HepG2 (cell line): ENCODE results near the gene SCN2A. TPM values are rescaled to one million over a fixed set of nuclear protein-coding genes. Genes with fewer than 3 reads are reported as not detected.

ENCODE experiments used
- ATAC-seq: fragments of 200-7000 bp; cut with Tn5 transposase; 3 replicates; pipeline ENCODE4 v1.9.1; 2020; ENCODE audit warnings: mild to moderate bottlenecking, moderate library complexity
- BruUV-seq: library from RNA; stranded (reverse); fragments of 400-500 nt; replicated peaks from 2 replicates; lab custom pipeline; 2021; lab: Mats Ljungman, UMichigan
- CTCF ChIA-PET: fragments of 300-600 bp; formaldehyde crosslinking; extraction: SDS; loops from one replicate; lab custom pipeline; 2021; ENCODE audit warnings: low total read pairs, inconsistent platforms, low intra/inter-chr PET ratio; lab: Yijun Ruan, JAX
- POLR2A ChIA-PET: fragments of 350-600 bp; sonication (Branson Sonifier 250); formaldehyde crosslinking; loops from one replicate; lab custom pipeline; 2020; ENCODE audit warnings: antibody characterized with exemption, inconsistent platforms; lab: Yijun Ruan, JAX
- DNase-seq: peaks from one replicate; pipeline ENCODE4 v3.0.0-alpha.2; 2015; ENCODE audit warnings: low spot score
- FAIRE-seq: peaks from 3 replicates; lab custom pipeline; 2011; peaks lifted over from hg19 to GRCh38; lab: Jason Lieb, UNC
- H2AFZ ChIP-seq: one replicate; pipeline ENCODE4 v1.6.1; 2011; ENCODE audit warnings: low read length, inconsistent platforms
- H3K27ac ChIP-seq: fragments of 300-600 bp; 3 replicates; pipeline ENCODE4 v1.8.0; 2011; ENCODE audit warnings: mixed run types, mild to moderate bottlenecking, mixed read lengths, low read length, inconsistent platforms; ENCODE audit not compliant: insufficient read depth; ENCODE audit errors: extremely low read length
- H3K27me3 ChIP-seq, 2 experiments: fragments of 200-600 bp in 1 of 2; 2 replicates in 1 of 2; 3 replicates in 1 of 2; pipeline versions ENCODE4 v1.6.0 to v1.8.0; 2011; ENCODE audit warnings: low read length in 2 of 2, mild to moderate bottlenecking in 2 of 2, moderate library complexity in 2 of 2, inconsistent platforms in 1 of 2; ENCODE audit not compliant: insufficient read depth in 2 of 2, control insufficient read depth in 1 of 2
- H3K36me3 ChIP-seq, 2 experiments: fragments of 200-600 bp in 1 of 2; replicated peaks in 1 of 2; 2 replicates in 1 of 2; 3 replicates in 1 of 2; pipeline versions ENCODE4 v1.5.1 to v1.8.0; 2011; ENCODE audit warnings: low read length in 2 of 2, inconsistent platforms in 1 of 2; ENCODE audit not compliant: insufficient read depth in 2 of 2, control insufficient read depth in 1 of 2
- H3K4me1 ChIP-seq: 2 replicates; pipeline ENCODE4 v1.5.1; 2012; ENCODE audit warnings: low read length, inconsistent platforms; ENCODE audit not compliant: insufficient read depth
- H3K4me2 ChIP-seq: 2 replicates; pipeline ENCODE4 v1.6.0; 2011; ENCODE audit warnings: low read depth, low read length, inconsistent platforms
- H3K4me3 ChIP-seq, 3 experiments: fragments of 200-600 bp in 1 of 3; sonication (generic), shearing (Covaris generic) in 1 of 3; replicated peaks in 1 of 3; 2 replicates each; pipeline ENCODE4 v1.5.1; 2011 to 2016; ENCODE audit warnings: low read length in 3 of 3, inconsistent platforms in 2 of 3, low read depth in 2 of 3, mild to moderate bottlenecking in 2 of 3, control low read depth in 1 of 3, mixed read lengths in 1 of 3; ENCODE audit not compliant: insufficient read depth in 1 of 3
- H3K79me2 ChIP-seq: one replicate; pipeline ENCODE4 v1.6.1; 2011; ENCODE audit warnings: low read length, inconsistent platforms; ENCODE audit not compliant: insufficient read depth
- H3K9ac ChIP-seq: 2 replicates; pipeline ENCODE4 v1.6.0; 2011; ENCODE audit warnings: mild to moderate bottlenecking, low read depth, low read length, inconsistent platforms; ENCODE audit not compliant: insufficient read depth
- H3K9me3 ChIP-seq: 2 replicates; pipeline ENCODE4 v1.5.1; 2012; ENCODE audit warnings: mild to moderate bottlenecking, low read length
- H4K20me1 ChIP-seq: 2 replicates; pipeline ENCODE4 v1.6.0; 2011; ENCODE audit warnings: inconsistent platforms, mild to moderate bottlenecking, low read length, moderate library complexity; ENCODE audit not compliant: insufficient read depth
- BCL6 ChIP-seq: IDR thresholded peaks from 2 replicates; pipeline ENCODE4 v1.6.1; 2016; ENCODE audit warnings: missing genetic modification reagents, missing compliant biosample characterization
- ELF3 ChIP-seq: IDR thresholded peaks from 2 replicates; pipeline ENCODE4 v1.6.1; 2016; ENCODE audit warnings: missing genetic modification reagents, missing compliant biosample characterization
- GMEB2 ChIP-seq: IDR thresholded peaks from 2 replicates; pipeline ENCODE4 v1.6.1; 2016; ENCODE audit warnings: missing biosample characterization, missing genetic modification reagents, low read depth
- KLF11 ChIP-seq: IDR thresholded peaks from 2 replicates; pipeline ENCODE4 v1.6.1; 2016; ENCODE audit warnings: missing compliant biosample characterization
- MBNL3 ChIP-seq: fragments of 250-450 bp; sonication (Bioruptor Pico); conservative IDR thresholded peaks from 2 replicates; pipeline ENCODE4 v1.8.0; 2022; ENCODE audit warnings: mild to moderate bottlenecking, inconsistent platforms
- MLX ChIP-seq: IDR thresholded peaks from 2 replicates; pipeline ENCODE4 v1.6.1; 2016
- PITX1 ChIP-seq: sonication (generic); formaldehyde crosslinking; IDR thresholded peaks from 2 replicates; pipeline ENCODE4 v1.5.1; 2020; ENCODE audit warnings: mild to moderate bottlenecking, missing genetic modification reagents
- REL ChIP-seq: sonication (generic); formaldehyde crosslinking; conservative IDR thresholded peaks from 2 replicates; pipeline ENCODE4 v1.8.0; 2022; ENCODE audit warnings: mild to moderate bottlenecking, missing genetic modification reagents, moderate library complexity
- RXRA ChIP-seq: sonication (generic); formaldehyde crosslinking; IDR thresholded peaks from 2 replicates; pipeline ENCODE4 v1.5.1; 2020; ENCODE audit warnings: missing genetic modification reagents
- SP2 ChIP-seq: sonication (generic); formaldehyde crosslinking; IDR thresholded peaks from 2 replicates; pipeline ENCODE4 v1.5.1; 2020; ENCODE audit warnings: mild to moderate bottlenecking, missing genetic modification reagents
- TBX2 ChIP-seq: sonication (generic); formaldehyde crosslinking; IDR thresholded peaks from 2 replicates; pipeline ENCODE4 v1.5.0; 2020; ENCODE audit warnings: missing genetic modification reagents, mild to moderate bottlenecking, borderline replicate concordance
- ZC3H13 ChIP-seq: sonication (generic); formaldehyde crosslinking; IDR thresholded peaks from 2 replicates; pipeline ENCODE4 v1.8.1; 2023; ENCODE audit warnings: mild to moderate bottlenecking, missing genetic modification reagents, moderate library complexity
- ZNF580 ChIP-seq: IDR thresholded peaks from 2 replicates; pipeline ENCODE4 v1.6.1; 2016; ENCODE audit warnings: low read depth, borderline replicate concordance
- whole genome bisulfite sequencing: methylation state at CpG from one replicate; pipeline ENCODE4 v1.1.6; 2017; ENCODE audit warnings: low lambda C conversion rate; 5-methylcytosine and 5-hydroxymethylcytosine counted together
- in situ Hi-C: cut with HindIII; loops from 2 replicates; pipeline ENCODE4 v1.10.0; 2017; ENCODE audit warnings: low pct_unique_long_range_greater_than_20kb; ENCODE audit not compliant: extremely low pct_ligation_motif_present
- intact Hi-C: fragments of 100-400 bp; cut with micrococcal nuclease; formaldehyde crosslinking; loops from one replicate; pipeline ENCODE4 v1.10.0; 2022; ENCODE audit not compliant: unreplicated experiment
- polyA plus RNA-seq, 8 experiments: library from polyadenylated mRNA; depleted of rRNA in 3 of 8; stranded (reverse) in 7 of 8; unstranded in 1 of 8; fragments of >200 nt; fragmentation: Illumina TruSeq in 4 of 8; extraction: Trizol in 4 of 8; gene quantifications; 2 replicates each; pipeline versions ENCODE4 v1.2.1 to v1.2.3, GENCODE V29; 2011 to 2016; ENCODE audit warnings: low read depth in 4 of 8, missing spikeins in 1 of 8, mixed read lengths in 1 of 8; ENCODE audit not compliant: insufficient read depth in 1 of 8
- total RNA-seq, 5 experiments: library from RNA; depleted of rRNA; stranded (reverse); fragments of >200 nt; fragmentation: Illumina TruSeq; extraction: Trizol; gene quantifications; 2 replicates each; pipeline ENCODE4 v1.2.3, GENCODE V29; 2016; ENCODE audit warnings: low read depth in 1 of 5
- TF ChIP-seq, protein P1 (sequence below): sonication (generic); formaldehyde crosslinking; IDR thresholded peaks from 2 replicates; pipeline ENCODE4 v1.4.0; 2020; ENCODE audit warnings: missing genetic modification reagents
- TF ChIP-seq, protein P2 (sequence below): sonication (generic); formaldehyde crosslinking; IDR thresholded peaks from 2 replicates; pipeline ENCODE4 v1.5.0; 2020; ENCODE audit warnings: mild to moderate bottlenecking, missing genetic modification reagents
- TF ChIP-seq, protein P3 (sequence below): sonication (generic); formaldehyde crosslinking; IDR thresholded peaks from 2 replicates; pipeline ENCODE4 v1.5.0; 2020; ENCODE audit warnings: mild to moderate bottlenecking, missing genetic modification reagents

Gene SCN2A
- total and polyA plus RNA-seq, 2 of the 13 experiments (the other 11 are each of a cell fraction or from before 2014, with no cell fraction given): 0.20 to 0.30 TPM

DNA sequence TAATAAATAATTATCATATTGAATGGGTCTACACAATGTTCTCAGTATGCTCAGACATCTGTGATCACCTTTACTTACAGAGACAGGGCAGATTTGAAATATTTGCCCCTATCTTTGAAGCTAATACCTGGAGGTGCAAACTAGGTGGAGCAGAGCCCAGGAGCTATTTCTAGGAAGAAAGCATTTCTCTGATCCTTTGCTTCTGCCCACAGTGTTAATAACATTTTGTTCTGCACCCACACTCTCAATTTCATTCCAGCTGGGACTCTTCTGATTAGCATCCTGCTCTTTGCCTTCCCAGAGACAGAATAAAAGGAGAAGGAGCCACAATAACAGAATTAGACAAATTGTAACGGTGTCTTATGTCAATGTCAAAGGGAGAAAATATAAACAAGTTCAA, 11.6 kb upstream of the SCN2A start (continued):
- TF ChIP-seq, protein P1, sequence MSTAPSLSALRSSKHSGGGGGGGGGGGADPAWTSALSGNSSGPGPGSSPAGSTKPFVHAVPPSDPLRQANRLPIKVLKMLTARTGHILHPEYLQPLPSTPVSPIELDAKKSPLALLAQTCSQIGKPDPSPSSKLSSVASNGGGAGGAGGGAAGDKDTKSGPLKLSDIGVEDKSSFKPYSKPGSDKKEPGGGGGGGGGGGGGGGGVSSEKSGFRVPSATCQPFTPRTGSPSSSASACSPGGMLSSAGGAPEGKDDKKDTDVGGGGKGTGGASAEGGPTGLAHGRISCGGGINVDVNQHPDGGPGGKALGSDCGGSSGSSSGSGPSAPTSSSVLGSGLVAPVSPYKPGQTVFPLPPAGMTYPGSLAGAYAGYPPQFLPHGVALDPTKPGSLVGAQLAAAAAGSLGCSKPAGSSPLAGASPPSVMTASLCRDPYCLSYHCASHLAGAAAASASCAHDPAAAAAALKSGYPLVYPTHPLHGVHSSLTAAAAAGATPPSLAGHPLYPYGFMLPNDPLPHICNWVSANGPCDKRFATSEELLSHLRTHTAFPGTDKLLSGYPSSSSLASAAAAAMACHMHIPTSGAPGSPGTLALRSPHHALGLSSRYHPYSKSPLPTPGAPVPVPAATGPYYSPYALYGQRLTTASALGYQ (CRISPR knock-in tag): no peak
- TF ChIP-seq KLF11 (no peak), RXRA (CRISPR knock-in tag) (no peak), REL (CRISPR knock-in tag) (no peak), SP2 (CRISPR knock-in tag) (no peak)

DNA sequence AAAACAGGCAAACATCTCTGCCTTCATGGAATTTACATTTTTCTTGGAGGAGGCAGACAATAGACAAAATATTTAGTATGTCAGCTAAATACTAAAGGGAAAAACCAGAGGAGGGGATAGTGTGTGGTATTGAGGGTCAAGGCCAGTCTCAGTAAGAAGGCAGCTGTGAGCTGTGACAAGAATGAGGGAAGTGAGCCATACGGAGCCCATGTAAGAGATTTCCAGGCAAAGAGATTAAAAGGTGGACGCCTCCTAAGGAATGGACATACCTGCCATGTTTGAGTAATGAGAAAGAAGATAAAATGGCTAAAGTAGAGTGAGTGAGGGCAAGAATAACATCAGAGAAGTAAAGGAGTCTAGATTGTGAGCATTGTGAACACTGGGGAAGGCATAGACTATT, 2.2 kb upstream of the SCN2A start:
- 6% methylated on average over 2 of the region's 2 CpGs for WGBS
- Histone ChIP-seq H3K4me3 (no peak overlapping the region), H3K27me3 (no peaks in the 10 kb centered on the region), H3K79me2 (no peaks in the 10 kb centered on the region), H3K4me2 (no peak overlapping the region), H3K9ac (no peak overlapping the region), H3K27ac (no peak overlapping the region), H3K36me3 (no peaks in the 10 kb centered on the region), H3K9me3 (no peaks in the 10 kb centered on the region), H4K20me1 (no peaks in the 10 kb centered on the region), H3K4me1 (no peaks in the 10 kb centered on the region), H2AFZ (no peak overlapping the region)
- DNase-seq (no peak), ATAC-seq (no peak), FAIRE-seq (no peak)
- CTCF ChIA-PET: no interaction called here
- no TSS peak for BruUV-seq
- in situ Hi-C loops (no loop called here), intact Hi-C loops (no loop called here)
- POLR2A ChIA-PET: no interaction called here
- TF ChIP-seq TBX2 (CRISPR knock-in tag) (no peak), BCL6 (CRISPR knock-in tag) (no peak), ZNF580 (no peak), MLX (CRISPR knock-in tag) (no peak), PITX1 (no peak), GMEB2 (CRISPR knock-in tag) (no peak), ZC3H13 (CRISPR knock-in tag) (no peak), ELF3 (no peak), MBNL3 (no peak)
- TF ChIP-seq, protein P2, sequence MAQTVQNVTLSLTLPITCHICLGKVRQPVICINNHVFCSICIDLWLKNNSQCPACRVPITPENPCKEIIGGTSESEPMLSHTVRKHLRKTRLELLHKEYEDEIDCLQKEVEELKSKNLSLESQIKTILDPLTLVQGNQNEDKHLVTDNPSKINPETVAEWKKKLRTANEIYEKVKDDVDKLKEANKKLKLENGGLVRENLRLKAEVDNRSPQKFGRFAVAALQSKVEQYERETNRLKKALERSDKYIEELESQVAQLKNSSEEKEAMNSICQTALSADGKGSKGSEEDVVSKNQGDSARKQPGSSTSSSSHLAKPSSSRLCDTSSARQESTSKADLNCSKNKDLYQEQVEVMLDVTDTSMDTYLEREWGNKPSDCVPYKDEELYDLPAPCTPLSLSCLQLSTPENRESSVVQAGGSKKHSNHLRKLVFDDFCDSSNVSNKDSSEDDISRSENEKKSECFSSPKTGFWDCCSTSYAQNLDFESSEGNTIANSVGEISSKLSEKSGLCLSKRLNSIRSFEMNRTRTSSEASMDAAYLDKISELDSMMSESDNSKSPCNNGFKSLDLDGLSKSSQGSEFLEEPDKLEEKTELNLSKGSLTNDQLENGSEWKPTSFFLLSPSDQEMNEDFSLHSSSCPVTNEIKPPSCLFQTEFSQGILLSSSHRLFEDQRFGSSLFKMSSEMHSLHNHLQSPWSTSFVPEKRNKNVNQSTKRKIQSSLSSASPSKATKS (CRISPR knock-in tag): no peak
- TF ChIP-seq, protein P3, sequence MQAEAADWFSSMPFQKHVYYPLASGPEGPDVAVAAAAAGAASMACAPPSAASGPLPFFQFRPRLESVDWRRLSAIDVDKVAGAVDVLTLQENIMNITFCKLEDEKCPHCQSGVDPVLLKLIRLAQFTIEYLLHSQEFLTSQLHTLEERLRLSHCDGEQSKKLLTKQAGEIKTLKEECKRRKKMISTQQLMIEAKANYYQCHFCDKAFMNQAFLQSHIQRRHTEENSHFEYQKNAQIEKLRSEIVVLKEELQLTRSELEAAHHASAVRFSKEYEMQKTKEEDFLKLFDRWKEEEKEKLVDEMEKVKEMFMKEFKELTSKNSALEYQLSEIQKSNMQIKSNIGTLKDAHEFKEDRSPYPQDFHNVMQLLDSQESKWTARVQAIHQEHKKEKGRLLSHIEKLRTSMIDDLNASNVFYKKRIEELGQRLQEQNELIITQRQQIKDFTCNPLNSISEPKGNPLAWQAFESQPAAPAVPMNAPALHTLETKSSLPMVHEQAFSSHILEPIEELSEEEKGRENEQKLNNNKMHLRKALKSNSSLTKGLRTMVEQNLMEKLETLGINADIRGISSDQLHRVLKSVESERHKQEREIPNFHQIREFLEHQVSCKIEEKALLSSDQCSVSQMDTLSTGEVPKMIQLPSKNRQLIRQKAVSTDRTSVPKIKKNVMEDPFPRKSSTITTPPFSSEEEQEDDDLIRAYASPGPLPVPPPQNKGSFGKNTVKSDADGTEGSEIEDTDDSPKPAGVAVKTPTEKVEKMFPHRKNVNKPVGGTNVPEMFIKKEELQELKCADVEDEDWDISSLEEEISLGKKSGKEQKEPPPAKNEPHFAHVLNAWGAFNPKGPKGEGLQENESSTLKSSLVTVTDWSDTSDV (CRISPR knock-in tag): no peak
